GM12873 (cell line): ENCODE results near the gene MAN1A1.
A peak's percentile ranks its signal among the peaks of the same experiment; 100 is the strongest.

Experiments
- CTCF ChIP-seq: IDR thresholded peaks from 2 replicates; pipeline ENCODE4 v1.5.1; 2012; ENCODE audit warnings: low read depth, mild to moderate bottlenecking, moderate library complexity, low read length, control low read depth; ENCODE audit not compliant: insufficient read depth; ENCODE audit errors: missing control alignments

MAN1A1 gene

GRCh38 chr6:119350952-119351372 lies 1.4 kb upstream of the MAN1A1 start:
- peak; percentile 45 for TF ChIP-seq CTCF

- TF ChIP-seq CTCF = no peak
Observed at GRCh38 chr6:119350202-119350951, 816 bp upstream of the MAN1A1 start.

GRCh38 chr6:119348748-119349360 lies 707 bp downstream of the MAN1A1 start:
- no peak for TF ChIP-seq CTCF

- TF ChIP-seq CTCF = no peak
Observed at GRCh38 chr6:119348096-119348747, 1.3 kb downstream of the MAN1A1 start.

- TF ChIP-seq CTCF = no peak
Observed at GRCh38 chr6:119347466-119348095, 2.0 kb downstream of the MAN1A1 start.

GRCh38 chr6:119346936-119347335 lies 2.6 kb downstream of the MAN1A1 start:
- no peak for TF ChIP-seq CTCF

GRCh38 chr6:119346450-119346849 lies 3.1 kb downstream of the MAN1A1 start:
- TF ChIP-seq CTCF = no peak
